Vagina (tissue), 2 donors: ENCODE measurements around the gene MMP20. TPM values are rescaled to one million over a fixed set of nuclear protein-coding genes. Genes with fewer than 3 reads are reported as not detected.

Experiments used
- DNase-seq, 2 donors: peaks; one replicate each; pipeline ENCODE4 v3.0.0-alpha.2; 2017; ENCODE audit errors: extremely low spot score in 2 of 2
- H3K27ac ChIP-seq: fragments of 200-600 bp; sonication (generic); one replicate; pipeline ENCODE4 v1.5.1; 2019
- H3K27me3 ChIP-seq: fragments of 200-600 bp; sonication (generic); one replicate; pipeline ENCODE4 v1.5.1; 2019
- H3K36me3 ChIP-seq, 2 donors: fragments of 200-600 bp; sonication (generic); one replicate each; pipeline ENCODE4 v1.5.1; 2017 to 2019
- H3K4me1 ChIP-seq: fragments of 200-600 bp; sonication (generic); one replicate; pipeline ENCODE4 v1.5.1; 2019
- H3K4me3 ChIP-seq, 2 donors: fragments of 200-600 bp; sonication (generic); 1 replicate in 1 of 2; 2 replicates in 1 of 2; pipeline ENCODE4 v1.5.1; 2016 to 2019
- H3K9me3 ChIP-seq: fragments of 200-600 bp; sonication (generic); one replicate; pipeline ENCODE4 v1.5.1; 2019
- POLR2A ChIP-seq, 2 donors: fragments of 450-650 bp; IDR thresholded peaks; one replicate each; pipeline ENCODE4 v1.6.1; 2017; ENCODE audit warnings: antibody characterized with exemption in 2 of 2, mild to moderate bottlenecking in 2 of 2, moderate library complexity in 2 of 2
- POLR2AphosphoS5 ChIP-seq, 2 donors: sonication (generic); formaldehyde crosslinking; IDR thresholded peaks; one replicate each; pipeline ENCODE4 v1.9.0; 2017; ENCODE audit warnings: antibody characterized with exemption in 2 of 2, mild to moderate bottlenecking in 2 of 2, low read depth in 1 of 2; ENCODE audit not compliant: insufficient read depth in 1 of 2
- intact Hi-C: fragments of 100-400 bp; cut with DNase I; formaldehyde crosslinking; loops from one replicate; pipeline ENCODE4 v1.15.1; 2023
- total RNA-seq: library from RNA; depleted of rRNA; stranded (reverse); fragments of >200 nt; gene quantifications from one replicate; pipeline ENCODE4 v1.2.3, GENCODE V29; 2016
- TF ChIP-seq, protein P1 (sequence below), 3 experiments: fragments of 450-650 bp in 2 of 3; fragments of 200-600 bp in 1 of 3; sonication (generic) in 1 of 3; IDR thresholded peaks; one replicate each; pipeline ENCODE4 v1.5.1; 2017 to 2019; ENCODE audit warnings: antibody characterized with exemption in 3 of 3, mild to moderate bottlenecking in 2 of 3, moderate library complexity in 2 of 3

Gene MMP20
- total RNA-seq, 1 donor from 2014 or later = not detected

DNA sequence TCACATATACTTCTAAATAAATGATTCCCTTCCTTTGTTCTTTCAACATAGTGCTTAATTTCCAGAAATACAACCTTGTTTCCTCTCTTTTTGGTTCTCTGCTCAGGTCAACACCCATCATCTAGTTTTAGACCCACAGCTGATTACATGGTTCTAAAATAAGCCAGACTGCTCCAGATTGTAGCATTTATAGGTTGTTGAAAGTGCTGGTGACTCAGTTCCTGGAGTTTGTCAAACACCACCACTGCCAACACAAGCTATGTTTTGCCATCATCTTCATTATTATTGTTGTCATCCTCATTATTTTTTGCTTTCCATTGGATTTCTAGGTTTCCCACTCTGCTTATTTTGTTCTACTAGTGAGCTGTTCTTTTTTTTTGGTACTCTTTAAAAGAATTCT, 22.3 kb upstream of the MMP20 start:
- intact Hi-C loops = no loop called here
- TF ChIP-seq POLR2A (IDR thresholded peaks at IDR 0.05) (no peak), POLR2AphosphoS5 (IDR thresholded peaks at IDR 0.05; ENCODE audit: insufficient read depth in 1 of 2, low read depth in 1 of 2) (no peak)
- TF ChIP-seq, protein P1, sequence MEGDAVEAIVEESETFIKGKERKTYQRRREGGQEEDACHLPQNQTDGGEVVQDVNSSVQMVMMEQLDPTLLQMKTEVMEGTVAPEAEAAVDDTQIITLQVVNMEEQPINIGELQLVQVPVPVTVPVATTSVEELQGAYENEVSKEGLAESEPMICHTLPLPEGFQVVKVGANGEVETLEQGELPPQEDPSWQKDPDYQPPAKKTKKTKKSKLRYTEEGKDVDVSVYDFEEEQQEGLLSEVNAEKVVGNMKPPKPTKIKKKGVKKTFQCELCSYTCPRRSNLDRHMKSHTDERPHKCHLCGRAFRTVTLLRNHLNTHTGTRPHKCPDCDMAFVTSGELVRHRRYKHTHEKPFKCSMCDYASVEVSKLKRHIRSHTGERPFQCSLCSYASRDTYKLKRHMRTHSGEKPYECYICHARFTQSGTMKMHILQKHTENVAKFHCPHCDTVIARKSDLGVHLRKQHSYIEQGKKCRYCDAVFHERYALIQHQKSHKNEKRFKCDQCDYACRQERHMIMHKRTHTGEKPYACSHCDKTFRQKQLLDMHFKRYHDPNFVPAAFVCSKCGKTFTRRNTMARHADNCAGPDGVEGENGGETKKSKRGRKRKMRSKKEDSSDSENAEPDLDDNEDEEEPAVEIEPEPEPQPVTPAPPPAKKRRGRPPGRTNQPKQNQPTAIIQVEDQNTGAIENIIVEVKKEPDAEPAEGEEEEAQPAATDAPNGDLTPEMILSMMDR (IDR thresholded peaks at IDR 0.05) = no peak
- no peak overlapping the region for H3K27ac ChIP-seq

DNA sequence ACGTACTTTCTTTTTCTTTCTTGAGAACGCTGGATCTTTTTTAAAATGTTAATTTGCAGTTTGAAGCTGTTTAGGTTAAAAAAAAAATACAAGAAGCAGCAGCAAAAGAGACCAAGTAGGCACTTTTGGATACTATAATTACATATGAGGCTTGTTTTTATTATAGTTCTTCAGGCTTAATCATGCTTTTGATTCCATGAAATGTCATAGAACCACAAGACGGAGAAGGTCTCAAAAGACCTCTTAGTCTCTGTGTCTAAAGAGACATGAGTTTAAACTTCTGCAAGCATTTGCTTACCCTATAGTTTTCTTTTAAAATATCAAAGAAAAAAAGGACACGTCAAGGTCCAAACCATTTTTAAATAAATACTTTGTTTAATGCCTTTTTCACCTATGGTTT, 18.8 kb upstream of the MMP20 start:
- no peak overlapping the region for H3K27ac ChIP-seq
- TF ChIP-seq, protein P1 (IDR thresholded peaks at IDR 0.05) = no peak
- TF ChIP-seq POLR2AphosphoS5 (IDR thresholded peaks at IDR 0.05; ENCODE audit: insufficient read depth in 1 of 2, low read depth in 1 of 2) (no peak), POLR2A (IDR thresholded peaks at IDR 0.05) (no peak)
- H3K27me3 ChIP-seq = no peaks in the 10 kb centered on the region
- H3K9me3 ChIP-seq = no peaks in the 10 kb centered on the region
- no peak overlapping the region for H3K4me3 ChIP-seq
- no peaks in the 10 kb centered on the region for H3K4me1 ChIP-seq
- no peak for DNase-seq
- no peaks in the 10 kb centered on the region for H3K36me3 ChIP-seq
- intact Hi-C loops = no loop called here

More for the DNA sequence above, 22.3 kb upstream of the MMP20 start:
- H3K27me3 ChIP-seq = no peaks in the 10 kb centered on the region
- no peak overlapping the region for H3K4me3 ChIP-seq
- H3K36me3 ChIP-seq = no peaks in the 10 kb centered on the region
- H3K4me1 ChIP-seq = no peaks in the 10 kb centered on the region
- H3K9me3 ChIP-seq = no peaks in the 10 kb centered on the region
- no peak for DNase-seq

DNA sequence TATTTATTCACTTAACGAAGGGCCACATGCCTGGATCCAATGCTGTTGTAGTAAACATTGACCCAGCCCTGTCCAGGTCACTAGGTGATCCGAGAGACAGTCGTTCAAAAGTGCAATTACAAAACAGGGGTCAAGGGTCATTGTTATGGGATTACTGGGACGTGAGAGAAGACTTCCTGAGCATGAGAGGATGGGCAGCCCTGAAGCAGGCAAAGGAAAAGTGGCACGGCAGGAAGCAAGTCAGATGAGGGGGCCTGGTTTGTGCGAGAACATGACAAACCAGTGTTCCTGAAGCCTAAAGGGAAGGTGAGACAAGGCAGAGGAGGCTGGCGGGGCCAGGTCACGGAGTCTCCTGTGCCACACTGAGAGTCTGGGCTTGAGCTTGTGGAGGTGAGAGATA, 15.8 kb upstream of the MMP20 start:
- H3K9me3 ChIP-seq = no peaks in the 10 kb centered on the region
- no peak for TF ChIP-seq POLR2A (IDR thresholded peaks at IDR 0.05)
- no peak for TF ChIP-seq POLR2AphosphoS5 (IDR thresholded peaks at IDR 0.05; ENCODE audit: insufficient read depth in 1 of 2, low read depth in 1 of 2)
- TF ChIP-seq, protein P1 (IDR thresholded peaks at IDR 0.05) = no peak
- H3K27me3 ChIP-seq = no peaks in the 10 kb centered on the region
- H3K4me3 ChIP-seq = no peak overlapping the region
- DNase-seq = no peak
- intact Hi-C loops = no loop called here
- H3K4me1 ChIP-seq = no peaks in the 10 kb centered on the region
- no peak overlapping the region for H3K27ac ChIP-seq
- H3K36me3 ChIP-seq = no peaks in the 10 kb centered on the region

DNA sequence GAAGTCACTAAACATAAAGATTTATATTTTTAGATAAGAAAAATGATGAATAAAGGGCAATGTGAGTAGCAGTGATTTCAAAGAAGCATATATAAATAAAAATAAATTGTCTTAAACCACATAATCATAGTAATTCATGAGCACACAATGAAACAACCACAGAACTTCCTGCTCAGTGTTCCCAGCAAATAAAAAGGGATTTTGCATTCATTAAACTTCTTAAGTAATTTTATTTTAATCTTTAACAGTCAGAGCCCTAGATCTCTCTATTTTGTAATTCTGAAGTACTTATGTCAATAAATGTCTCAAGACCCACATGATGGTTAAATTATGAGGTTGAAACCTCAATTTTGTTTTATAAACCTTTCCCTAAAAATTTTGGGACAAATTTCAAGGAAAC, 14.5 kb upstream of the MMP20 start:
- intact Hi-C loops = no loop called here
- no peak overlapping the region for H3K27ac ChIP-seq
- no peak overlapping the region for H3K4me3 ChIP-seq
- no peaks in the 10 kb centered on the region for H3K9me3 ChIP-seq
- TF ChIP-seq, protein P1 (IDR thresholded peaks at IDR 0.05) = no peak
- TF ChIP-seq POLR2A (IDR thresholded peaks at IDR 0.05) = no peak
- TF ChIP-seq POLR2AphosphoS5 (IDR thresholded peaks at IDR 0.05; ENCODE audit: insufficient read depth in 1 of 2, low read depth in 1 of 2) = no peak
- no peaks in the 10 kb centered on the region for H3K27me3 ChIP-seq
- no peaks in the 10 kb centered on the region for H3K4me1 ChIP-seq
- no peak for DNase-seq
- H3K36me3 ChIP-seq = no peaks in the 10 kb centered on the region

DNA sequence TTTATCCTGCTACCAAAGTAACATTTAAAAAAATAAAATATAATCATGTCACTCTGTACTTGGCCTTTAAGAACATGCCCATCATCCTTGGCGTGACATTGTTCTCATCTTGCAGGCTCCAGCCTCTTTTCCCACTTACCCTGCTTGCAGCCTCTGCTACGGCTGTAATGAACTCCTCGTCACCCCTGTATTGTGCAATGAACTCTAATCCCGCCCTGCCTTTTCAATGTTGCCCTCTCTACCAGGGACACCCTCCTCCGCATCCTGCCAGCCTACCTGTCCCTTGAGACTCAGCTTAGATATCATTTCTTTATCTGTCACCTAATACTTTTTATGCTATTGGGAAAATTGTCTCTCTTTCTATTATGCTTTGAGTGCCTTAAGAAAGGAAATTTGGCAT, 12.6 kb upstream of the MMP20 start:
- Histone ChIP-seq H3K36me3 (no peaks in the 10 kb centered on the region), H3K27ac (no peak overlapping the region), H3K4me3 (no peak overlapping the region), H3K27me3 (no peaks in the 10 kb centered on the region), H3K9me3 (no peaks in the 10 kb centered on the region), H3K4me1 (no peaks in the 10 kb centered on the region)
- intact Hi-C loops = no loop called here
- no peak for TF ChIP-seq POLR2A (IDR thresholded peaks at IDR 0.05)
- TF ChIP-seq, protein P1 (IDR thresholded peaks at IDR 0.05) = no peak
- no peak for TF ChIP-seq POLR2AphosphoS5 (IDR thresholded peaks at IDR 0.05; ENCODE audit: insufficient read depth in 1 of 2, low read depth in 1 of 2)
- DNase-seq = no peak
